ENCODE data around the gene SNRPA.

- TF ChIP-seq CTCF (conservative IDR thresholded peaks at IDR 0.05; ENCODE audit: low read length): no peak
- TF ChIP-seq EZH2phosphoT487 (IDR thresholded peaks at IDR 0.05; ENCODE audit: borderline replicate concordance, low read depth, low read length): no peak
Measured at GRCh38 chr19:40716031-40716481, 34.9 kb upstream of the SNRPA start.

Data from OCI-LY7 (cell line).